Midbrain (tissue), 1 donor: ENCODE results near the gene PHC3.
A peak's percentile ranks its signal among the peaks of the same experiment; 100 is the strongest.
"Not testable (repeated sequence)": the region's sequence is repeated elsewhere in the genome, so short reads cannot be mapped to it uniquely, and the experiment has no call there.

Source experiments
- DNase-seq: peaks from one replicate; lab custom pipeline; 2025; lab: John Stamatoyannopoulos, UW

The PHC3 gene, protein sequence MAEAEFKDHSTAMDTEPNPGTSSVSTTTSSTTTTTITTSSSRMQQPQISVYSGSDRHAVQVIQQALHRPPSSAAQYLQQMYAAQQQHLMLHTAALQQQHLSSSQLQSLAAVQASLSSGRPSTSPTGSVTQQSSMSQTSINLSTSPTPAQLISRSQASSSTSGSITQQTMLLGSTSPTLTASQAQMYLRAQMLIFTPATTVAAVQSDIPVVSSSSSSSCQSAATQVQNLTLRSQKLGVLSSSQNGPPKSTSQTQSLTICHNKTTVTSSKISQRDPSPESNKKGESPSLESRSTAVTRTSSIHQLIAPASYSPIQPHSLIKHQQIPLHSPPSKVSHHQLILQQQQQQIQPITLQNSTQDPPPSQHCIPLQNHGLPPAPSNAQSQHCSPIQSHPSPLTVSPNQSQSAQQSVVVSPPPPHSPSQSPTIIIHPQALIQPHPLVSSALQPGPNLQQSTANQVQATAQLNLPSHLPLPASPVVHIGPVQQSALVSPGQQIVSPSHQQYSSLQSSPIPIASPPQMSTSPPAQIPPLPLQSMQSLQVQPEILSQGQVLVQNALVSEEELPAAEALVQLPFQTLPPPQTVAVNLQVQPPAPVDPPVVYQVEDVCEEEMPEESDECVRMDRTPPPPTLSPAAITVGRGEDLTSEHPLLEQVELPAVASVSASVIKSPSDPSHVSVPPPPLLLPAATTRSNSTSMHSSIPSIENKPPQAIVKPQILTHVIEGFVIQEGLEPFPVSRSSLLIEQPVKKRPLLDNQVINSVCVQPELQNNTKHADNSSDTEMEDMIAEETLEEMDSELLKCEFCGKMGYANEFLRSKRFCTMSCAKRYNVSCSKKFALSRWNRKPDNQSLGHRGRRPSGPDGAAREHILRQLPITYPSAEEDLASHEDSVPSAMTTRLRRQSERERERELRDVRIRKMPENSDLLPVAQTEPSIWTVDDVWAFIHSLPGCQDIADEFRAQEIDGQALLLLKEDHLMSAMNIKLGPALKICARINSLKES

DNA sequence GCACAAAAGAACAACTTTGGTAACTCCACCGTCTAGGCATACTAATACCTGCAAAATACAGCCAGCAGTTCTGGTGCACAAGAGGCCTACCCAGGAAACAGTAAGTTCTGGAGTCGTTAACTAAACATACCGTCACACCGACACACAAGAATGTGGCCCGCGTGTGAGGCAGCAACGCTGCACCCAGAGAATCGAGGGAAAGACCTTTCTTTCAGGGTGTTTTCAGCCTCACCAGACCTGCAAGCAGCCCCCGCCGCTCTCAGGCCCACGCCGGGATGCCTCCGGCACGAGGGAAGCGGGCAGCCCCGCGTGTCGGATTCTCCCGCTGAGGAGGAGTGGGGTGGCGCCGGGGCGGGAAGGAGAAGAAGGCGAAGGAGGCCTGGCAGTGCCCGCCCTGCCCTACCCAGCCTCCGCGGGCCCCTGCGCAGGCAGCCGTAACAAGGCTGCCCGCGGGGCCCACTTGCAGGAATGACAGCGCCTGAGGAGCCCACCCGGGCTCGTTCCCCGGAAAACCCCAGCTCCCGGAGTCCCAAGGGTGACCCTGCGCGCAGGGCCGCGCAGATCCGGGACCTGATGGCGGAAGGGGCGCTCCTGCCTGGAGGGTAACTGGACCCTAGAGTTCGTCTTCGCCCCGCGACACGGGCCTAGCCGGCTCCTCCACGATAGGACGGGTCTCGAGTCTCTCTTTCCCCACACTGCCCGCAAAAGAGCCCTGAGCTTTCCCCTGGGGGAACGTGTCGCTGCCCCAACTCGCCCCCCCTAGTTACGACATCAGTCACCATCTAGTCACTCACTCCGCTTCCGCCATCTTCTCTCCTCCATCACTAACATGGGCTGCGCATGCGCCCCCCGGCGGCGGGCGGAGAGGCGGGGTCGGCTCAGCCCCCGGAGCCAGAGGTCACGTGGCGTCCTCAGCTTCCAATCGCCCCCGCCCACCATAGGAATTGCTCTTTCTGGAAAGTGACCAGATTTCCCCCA, at the start of gene PHC3:
TSS of gene PHC3 (minus strand) at position 826 of the 978 bp plus-strand sequence. CDS start at position 808, 18 bp downstream.
- peak; percentile 95 for DNase-seq

DNA sequence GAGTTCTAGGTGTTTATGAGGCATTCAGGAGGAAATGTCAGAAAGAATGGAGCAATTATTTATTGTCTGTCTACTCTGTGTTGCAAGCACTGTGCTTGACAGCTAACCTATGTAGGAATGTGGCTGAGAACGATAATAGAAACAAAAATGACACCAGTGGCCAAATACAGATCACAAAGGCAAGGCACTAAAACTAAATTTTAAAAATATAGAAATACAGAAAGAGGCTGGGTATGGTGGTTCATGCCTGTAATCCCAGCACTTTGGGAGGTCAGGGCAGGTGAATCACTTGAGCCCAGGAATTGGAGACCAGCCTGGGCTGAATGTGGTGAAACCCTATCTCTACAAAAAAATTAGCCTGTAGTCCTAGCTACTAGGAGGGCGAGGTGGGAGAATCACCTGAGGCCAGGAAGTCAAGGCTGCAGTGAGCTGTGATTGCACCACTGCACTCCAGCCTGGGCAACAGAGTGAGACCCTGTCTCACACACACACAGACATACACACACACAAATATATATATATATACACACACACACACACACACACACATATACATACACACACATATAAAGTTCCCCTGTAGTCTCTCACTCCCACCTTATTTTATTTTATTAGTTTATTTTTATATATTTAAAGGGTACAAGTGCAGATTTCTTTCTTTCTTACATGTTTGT, 46.7 kb upstream of the PHC3 start:
- DNase-seq = no peak

DNA sequence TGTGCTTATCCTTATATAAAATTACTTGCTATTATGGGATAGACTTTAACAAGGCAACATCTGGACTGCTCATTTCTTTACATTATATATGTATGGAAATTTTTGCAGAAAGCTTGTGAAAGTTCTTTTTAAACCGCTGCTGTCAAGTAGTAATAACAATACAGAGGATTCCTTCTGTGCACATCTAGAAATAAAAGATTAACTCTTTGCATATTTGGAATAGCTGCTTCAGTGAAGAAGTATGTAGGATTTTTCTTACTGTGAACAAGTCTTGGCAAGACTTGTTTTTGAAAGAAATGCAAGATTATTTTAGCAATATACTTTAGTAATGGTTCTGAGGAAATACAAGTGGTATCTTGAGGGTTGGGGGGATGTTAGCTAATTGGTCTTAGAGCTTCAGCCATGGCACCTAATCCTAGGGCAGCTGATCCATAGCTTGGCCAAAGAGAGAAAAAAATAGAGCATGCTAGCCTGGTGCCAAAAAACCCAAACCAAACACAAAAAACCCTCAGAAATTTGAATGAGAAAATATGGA, 45.0 kb upstream of the PHC3 start:
- no peak for DNase-seq

DNA sequence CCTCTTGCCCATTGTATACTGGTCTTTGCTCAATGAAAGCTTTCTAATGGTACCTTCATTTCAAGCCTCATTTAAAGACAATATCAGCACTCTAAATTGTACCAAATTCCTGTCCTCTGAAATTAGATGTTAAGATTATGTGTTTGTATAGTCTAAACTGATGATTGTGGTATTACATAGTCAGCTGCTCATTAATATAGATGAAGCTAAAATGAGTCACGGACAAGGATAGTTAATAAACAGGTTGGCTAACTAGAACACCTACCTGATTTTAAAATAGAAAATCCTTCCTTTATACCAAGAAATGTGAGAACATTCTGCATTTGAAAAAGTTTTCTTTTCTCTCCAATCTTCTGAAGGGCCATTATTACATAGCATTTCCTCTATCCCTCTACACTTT, 43.6 kb upstream of the PHC3 start:
- no peak for DNase-seq

DNA sequence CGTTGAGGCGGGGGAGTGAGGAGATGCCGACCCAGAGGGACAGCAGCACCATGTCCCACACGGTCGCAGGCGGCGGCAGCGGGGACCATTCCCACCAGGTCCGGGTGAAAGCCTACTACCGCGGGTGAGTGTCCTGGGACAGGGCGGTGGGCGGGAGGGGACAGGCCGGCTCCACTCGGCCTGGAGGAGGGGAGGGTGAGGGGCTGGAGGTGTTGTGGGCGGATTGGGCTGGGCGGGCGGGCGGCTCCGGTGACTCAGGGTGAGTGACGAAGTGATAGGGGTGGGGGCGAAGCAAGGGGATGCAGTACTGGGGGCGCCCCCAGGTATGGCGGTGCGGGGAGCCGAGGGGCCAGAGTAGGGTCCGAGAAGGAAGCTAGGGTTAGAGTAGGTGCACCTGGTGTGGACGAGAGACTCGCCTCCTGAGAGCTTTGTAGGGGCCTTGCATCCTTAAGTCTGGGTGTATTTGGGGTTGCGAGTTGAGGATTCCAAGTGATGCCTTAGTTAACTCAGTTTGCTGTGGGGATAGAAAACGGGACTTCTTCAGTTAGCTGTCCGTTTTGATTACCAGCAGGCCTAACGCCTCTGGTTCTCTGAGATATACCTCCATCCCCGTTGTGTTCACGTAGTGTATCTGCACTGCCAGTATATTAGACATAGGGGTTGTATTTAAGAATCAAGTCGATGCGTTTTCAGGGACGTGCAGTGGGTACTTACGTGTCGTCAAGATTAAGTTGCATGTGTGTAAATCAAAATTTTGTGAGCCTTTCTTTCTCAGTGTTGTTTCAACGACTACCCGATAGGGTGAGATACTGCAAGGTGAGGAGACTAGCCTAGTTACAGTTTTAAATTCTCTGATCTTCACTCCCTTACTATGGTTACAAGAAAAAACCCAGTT, 41.4 kb upstream of the PHC3 start:
- DNase-seq = peak; percentile 46

DNA sequence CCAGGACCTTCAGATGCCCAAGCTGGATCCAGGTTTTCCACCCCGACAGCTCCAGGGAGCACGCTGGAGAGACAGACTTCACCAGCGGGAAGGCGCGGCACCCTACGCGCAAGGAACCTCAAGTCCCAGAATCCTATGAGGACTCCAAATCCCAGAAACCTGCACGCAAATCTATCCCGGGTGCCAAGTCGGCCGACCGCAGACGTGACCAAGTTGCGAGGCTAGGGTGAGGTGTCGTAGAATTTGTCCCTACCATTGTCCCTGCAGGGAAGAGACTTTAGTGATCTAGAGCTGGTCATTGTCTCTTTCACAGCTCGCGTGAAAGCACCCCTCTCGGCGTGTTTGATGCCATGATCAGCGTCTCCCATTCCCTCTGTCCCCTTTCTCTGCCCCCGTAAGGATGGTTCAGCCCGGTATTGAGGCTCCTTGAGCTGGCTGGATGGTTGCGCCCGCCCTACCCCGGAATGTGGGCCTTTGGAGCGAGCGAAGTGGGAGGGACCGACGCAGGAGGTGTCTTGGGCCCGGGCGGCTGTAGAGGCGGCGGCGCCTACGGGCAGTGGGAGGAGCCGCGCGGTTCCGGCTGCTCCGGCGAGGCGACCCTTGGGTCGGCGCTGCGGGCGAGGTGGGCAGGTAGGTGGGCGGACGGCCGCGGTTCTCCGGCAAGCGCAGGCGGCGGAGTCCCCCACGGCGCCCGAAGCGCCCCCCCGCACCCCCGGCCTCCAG, 40.6 kb upstream of the PHC3 start, which contains the start of gene PRKCI:
TSS of gene PRKCI (plus strand) at position 501 of the 723 bp plus-strand sequence. CDS start 246 bp downstream, outside the sequence.
- DNase-seq = peak; percentile 94

DNA sequence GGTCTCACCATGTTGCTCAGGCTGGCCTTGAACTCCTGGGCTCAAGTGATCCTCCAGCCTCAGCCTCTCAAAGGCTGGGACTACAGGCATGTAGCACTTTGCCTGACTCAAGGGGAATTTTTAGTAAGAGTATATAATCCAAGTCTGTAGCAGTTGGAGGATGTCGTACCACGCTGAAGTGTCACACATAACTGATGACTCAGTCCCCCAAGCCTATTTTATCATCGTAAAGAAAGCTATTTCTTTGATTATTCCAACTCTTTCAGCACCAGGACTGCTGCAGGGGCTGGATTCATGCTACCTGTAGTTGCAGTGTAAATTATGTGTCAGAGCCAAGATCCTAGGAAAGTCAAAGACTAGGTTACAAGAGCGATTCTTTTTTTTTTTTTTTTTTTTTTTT, 39.3 kb upstream of the PHC3 start:
- no peak for DNase-seq

DNA sequence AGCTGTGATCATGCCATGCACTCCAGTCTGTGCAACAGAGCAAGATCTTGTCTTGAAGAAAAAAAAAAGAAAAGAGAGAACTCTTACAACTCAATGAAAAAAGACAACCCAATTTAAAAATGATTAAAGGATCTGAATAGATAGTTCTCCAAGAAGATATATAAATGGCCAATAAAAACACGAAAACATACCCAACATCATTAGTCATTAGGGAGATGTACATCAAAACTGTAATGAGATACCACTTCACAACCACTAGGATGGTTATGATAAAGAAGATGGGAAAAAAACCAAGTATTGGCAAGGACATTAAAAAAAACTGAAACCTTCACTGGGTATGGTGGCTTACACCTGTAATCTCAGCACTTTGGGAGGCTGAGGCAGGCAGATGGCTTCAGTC, 38.3 kb upstream of the PHC3 start:
- DNase-seq = no peak

DNA sequence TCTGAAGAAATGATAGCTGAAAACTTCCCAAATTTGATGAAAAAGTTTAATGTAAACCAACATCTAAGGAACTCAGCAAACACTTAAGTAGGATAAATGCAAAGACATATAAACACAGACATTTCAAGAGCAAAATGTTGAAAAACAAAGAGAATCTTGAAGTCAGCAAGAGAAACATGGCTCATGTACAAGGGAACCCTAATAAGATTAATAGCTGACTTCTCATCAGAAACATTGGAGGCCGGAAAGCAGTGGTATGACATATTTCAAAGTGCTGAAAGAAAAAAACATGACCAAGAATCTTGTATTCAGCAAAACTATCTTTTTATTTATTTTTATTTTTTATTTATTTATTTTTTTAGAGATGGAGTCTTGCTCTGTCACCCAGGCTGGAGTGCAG, 30.1 kb upstream of the PHC3 start:
- no peak for DNase-seq

DNA sequence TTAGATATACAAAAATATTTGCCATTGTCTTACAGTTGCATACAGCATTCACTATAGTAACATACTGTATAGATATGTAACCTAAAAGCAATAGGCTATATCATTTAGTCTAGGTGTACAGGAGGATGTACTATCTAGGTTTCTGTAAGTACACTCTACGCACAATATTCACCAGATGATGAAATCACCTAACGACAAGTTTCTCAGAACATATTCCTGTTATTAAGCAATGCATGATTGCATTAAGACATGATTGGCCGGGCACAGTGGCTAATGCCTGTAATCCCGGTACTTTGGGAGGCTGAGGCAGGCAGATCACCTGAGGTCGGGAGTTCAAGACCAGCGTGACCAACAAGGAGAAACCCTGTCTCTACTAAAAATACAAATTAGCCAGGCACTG, 26.2 kb upstream of the PHC3 start:
- no peak for DNase-seq

DNA sequence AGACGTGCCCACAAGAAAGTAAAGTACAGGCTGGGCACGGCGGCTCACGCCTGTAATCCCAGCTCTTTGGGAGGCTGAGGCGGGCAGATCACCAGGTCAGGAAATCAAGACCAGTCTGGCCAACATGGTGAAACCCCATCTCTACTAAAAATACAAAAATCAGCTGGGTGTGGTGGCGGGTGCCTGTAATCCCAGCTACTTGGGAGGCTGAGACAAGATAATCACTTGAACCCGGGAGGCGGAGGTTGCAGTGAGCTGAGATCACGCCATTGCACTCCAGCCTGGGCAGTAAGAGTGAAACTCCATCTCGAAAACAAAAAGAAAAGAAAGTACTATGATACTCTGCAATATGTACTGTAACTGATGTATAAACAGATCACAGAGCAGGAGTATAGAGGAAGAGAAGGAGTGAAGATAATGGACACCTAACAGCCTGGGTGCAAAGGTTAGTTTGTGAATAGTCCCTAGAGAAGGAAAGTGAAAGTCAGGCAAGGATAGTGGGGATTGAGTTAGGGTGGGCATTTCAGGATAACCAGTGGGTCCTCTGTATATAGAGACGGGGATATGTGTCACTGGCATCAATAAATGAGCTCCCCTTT, 24.7 kb upstream of the PHC3 start:
- DNase-seq = not testable (repeated sequence)

DNA sequence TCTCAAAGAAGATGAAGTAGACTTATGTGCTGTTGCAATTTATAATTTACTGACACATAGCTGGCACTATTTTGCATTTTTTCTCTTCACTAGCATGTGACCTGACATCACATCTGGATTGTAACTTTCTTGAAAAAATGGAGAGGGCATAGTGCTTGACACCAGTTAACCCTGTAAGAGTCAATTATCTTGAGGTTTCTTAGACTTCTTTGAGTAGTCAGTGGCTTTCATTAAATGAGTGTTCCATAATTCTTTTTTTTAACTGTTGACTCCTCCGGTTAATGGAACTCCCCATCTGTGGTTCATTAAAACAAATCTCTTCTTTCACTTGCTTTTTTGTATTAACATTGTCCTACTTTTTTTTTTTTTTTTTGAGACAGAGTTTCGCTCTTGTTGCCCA, 23.8 kb upstream of the PHC3 start:
- no peak for DNase-seq

DNA sequence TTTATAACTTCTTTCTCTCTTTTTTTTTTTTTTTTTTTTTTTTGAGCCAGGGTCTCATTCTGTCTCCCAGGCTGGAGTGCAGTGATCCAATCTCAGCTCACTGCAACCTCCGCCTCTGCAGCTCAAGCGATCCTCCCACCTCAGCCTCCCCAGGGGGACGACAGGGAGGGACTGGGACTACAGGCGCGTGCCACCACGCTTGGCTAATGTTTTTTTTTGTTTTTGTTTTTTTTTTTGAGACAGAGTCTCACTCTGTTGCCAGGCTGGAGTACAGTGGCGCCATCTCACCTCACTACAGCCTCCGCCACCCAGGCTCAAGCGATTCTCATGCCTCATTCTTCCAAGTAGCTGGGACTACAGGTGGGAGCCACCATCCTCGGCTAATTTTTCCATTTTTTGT, 23.0 kb upstream of the PHC3 start:
- no peak for DNase-seq

DNA sequence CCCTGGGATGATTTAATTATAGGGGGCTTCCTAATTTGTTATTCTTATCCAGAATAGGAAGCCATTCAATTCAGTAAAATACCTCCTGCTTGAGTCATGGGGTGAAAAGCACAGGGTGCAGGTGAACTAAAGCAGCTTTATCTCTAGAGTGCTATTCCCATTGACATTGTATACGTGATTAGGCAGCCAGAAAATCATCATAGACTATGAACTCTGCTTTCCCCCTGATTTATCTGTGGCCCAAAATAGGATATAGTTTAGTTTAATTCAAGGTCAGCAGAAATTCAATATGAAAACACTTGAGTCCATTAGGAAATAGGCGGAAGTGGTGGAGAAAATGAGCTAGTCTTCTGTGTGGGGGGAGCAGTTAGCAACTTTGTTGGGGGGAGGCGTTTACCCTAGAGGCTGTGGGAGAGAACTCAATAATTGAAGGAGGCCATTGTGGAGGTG, 22.5 kb upstream of the PHC3 start:
- DNase-seq = no peak

DNA sequence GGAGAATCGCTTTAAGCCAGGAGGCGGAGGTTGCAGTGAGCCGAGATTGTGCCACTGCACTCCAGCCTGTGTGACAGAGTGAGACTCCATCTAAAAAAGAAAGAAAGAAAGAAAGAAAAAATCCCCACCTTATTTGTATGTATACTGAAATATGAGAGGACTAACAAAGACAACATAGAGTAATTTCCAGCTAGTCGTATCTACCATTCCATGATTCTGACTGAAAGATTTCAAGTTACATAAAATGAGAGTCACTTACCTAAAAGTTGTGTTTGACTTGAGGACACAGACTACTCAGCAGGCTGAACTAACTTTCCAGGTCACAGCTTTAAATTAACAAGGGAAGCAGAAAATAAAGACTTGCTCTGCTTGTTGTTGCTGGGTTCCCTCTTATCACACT, 21.9 kb upstream of the PHC3 start:
- no peak for DNase-seq

DNA sequence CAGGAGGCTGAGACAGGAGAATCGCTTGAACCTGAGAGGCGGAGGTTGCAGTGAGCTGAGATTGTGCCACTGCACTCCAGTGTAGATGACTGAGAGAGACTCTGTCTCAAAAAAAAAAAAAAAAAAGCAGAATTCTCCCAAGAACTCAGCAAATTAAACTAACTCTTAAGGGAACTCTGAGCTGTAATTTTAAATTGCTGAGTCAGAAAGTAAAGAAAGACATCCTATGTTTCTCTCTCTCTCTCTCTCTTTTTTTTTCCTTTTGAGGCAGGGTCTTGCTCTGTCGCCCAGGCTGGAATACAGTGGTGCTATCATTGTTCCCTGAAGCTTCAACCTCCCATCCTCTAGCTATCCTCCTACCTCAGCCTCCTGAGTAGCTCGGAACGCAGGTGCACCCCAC, 20.0 kb upstream of the PHC3 start:
- no peak for DNase-seq

DNA sequence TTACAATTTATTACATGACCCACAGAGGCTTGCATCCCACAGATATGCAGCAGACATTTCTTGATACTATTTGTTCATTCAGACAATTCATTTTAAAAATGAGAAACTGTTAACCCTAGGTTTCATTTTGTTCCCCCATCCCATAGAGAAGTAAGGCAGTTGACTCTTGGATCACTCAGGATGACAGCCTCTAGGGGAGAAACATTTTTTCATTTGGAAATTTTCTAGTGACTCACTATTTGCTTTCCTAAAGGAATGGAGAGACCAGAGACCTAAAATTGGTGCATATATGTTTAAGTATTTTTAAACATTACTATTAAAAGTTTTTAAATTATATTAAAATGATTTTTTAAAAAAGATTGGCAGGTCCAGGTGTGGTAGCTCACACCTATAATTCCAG, 19.5 kb upstream of the PHC3 start:
- no peak for DNase-seq

DNA sequence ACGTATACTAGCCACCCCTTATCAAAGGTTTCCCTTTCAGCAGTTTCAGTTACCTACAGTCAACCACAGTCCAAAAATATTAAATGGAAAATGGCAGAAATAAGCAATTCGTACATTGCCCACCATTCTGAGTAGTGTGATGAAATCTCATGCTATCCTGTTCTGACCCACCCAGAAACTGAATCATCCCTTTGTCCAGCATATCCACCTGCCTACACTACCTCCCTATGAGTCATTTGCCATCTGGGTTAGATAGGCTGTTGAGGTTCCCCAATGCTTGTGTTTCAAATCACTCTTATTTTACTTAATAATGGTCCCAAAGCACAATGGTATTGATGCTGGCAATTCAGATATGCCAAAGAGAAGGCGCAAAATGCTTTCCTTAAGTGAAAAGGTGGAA, 15.3 kb upstream of the PHC3 start:
- DNase-seq = no peak
